GM23248 (cell line): ENCODE results near the gene MARCHF3. TPM values are rescaled to one million over a fixed set of nuclear protein-coding genes. Genes with fewer than 3 reads are reported as not detected.
"Not testable (repeated sequence)": the region's sequence is repeated elsewhere in the genome, so short reads cannot be mapped to it uniquely, and the experiment has no call there.

ENCODE experiments used
- DNase-seq: peaks from one replicate; pipeline ENCODE4 v3.0.0-alpha.2; 2015
- H2AFZ ChIP-seq: fragments of 200-600 bp; sonication (generic); 2 replicates; pipeline ENCODE4 v1.6.1; 2016; ENCODE audit warnings: antibody characterized with exemption
- H3F3A ChIP-seq: fragments of 200-600 bp; sonication (generic); 2 replicates; pipeline ENCODE4 v1.6.1; 2016; ENCODE audit warnings: mild to moderate bottlenecking, antibody characterized with exemption, mixed run types; ENCODE audit not compliant: insufficient read depth
- H3K27ac ChIP-seq: fragments of 200-600 bp; sonication (generic); 2 replicates; pipeline ENCODE4 v1.5.1; 2016; ENCODE audit warnings: mild to moderate bottlenecking
- H3K27me3 ChIP-seq: fragments of 200-600 bp; sonication (generic); replicated peaks from 2 replicates; pipeline ENCODE4 v1.6.1; 2016; ENCODE audit warnings: mild to moderate bottlenecking; ENCODE audit not compliant: insufficient read depth
- H3K36me3 ChIP-seq: fragments of 200-600 bp; sonication (generic); 2 replicates; pipeline ENCODE4 v1.6.1; 2016; ENCODE audit warnings: low read depth, mild to moderate bottlenecking
- H3K4me1 ChIP-seq: fragments of 200-600 bp; sonication (generic); 2 replicates; pipeline ENCODE4 v1.6.1; 2016; ENCODE audit warnings: mild to moderate bottlenecking; ENCODE audit not compliant: insufficient read depth
- H3K4me2 ChIP-seq: fragments of 200-600 bp; sonication (generic); one replicate; pipeline ENCODE4 v1.6.1; 2016; ENCODE audit warnings: mild to moderate bottlenecking; ENCODE audit not compliant: unreplicated experiment
- H3K4me3 ChIP-seq: fragments of 200-600 bp; sonication (generic); 2 replicates; pipeline ENCODE4 v1.5.1; 2016; ENCODE audit warnings: mild to moderate bottlenecking
- H3K79me2 ChIP-seq: fragments of 200-600 bp; sonication (generic); 2 replicates; pipeline ENCODE4 v1.6.1; 2016; ENCODE audit warnings: mild to moderate bottlenecking; ENCODE audit not compliant: insufficient read depth
- H3K9ac ChIP-seq: fragments of 200-600 bp; sonication (generic); 2 replicates; pipeline ENCODE4 v1.6.1; 2016; ENCODE audit warnings: mild to moderate bottlenecking
- H3K9me2 ChIP-seq: fragments of 200-600 bp; sonication (generic); 2 replicates; pipeline ENCODE4 v1.6.1; 2016; ENCODE audit warnings: mixed run types, mild to moderate bottlenecking, moderate library complexity; ENCODE audit not compliant: insufficient read depth
- H3K9me3 ChIP-seq: fragments of 200-600 bp; sonication (generic); one replicate; pipeline ENCODE4 v1.6.1; 2017; ENCODE audit warnings: low read depth
- H4K20me1 ChIP-seq: fragments of 200-600 bp; sonication (generic); 2 replicates; pipeline ENCODE4 v1.6.0; 2016; ENCODE audit not compliant: insufficient read depth
- EZH2 ChIP-seq: fragments of 200-600 bp; sonication (generic); IDR thresholded peaks from 2 replicates; pipeline ENCODE4 v1.6.1; 2018; ENCODE audit warnings: antibody characterized with exemption, mild to moderate bottlenecking; ENCODE audit not compliant: insufficient read depth, poor library complexity, severe bottlenecking
- EZH2phosphoT487 ChIP-seq: fragments of 200-600 bp; sonication (generic); IDR thresholded peaks from 2 replicates; pipeline ENCODE4 v1.6.1; 2018; ENCODE audit warnings: antibody characterized with exemption, moderate library complexity, mild to moderate bottlenecking, low read depth; ENCODE audit not compliant: insufficient read depth
- whole genome bisulfite sequencing, 2 experiments: methylation state at CpG; one replicate each; pipeline ENCODE4 v1.1.6; 2015 to 2017; ENCODE audit warnings: low lambda C conversion rate in 2 of 2, low coverage in 1 of 2; ENCODE audit errors: missing lambda C conversion rate in 2 of 2; 5-methylcytosine and 5-hydroxymethylcytosine counted together
- in situ Hi-C: fragments of 300-500 bp; cut with MboI; formaldehyde crosslinking; loops from 2 replicates; pipeline ENCODE4 v1.15.0; 2020
- polyA plus RNA-seq: library from polyadenylated mRNA; unstranded; fragments of >200 nt; fragmentation: Nextera tagmentation; extraction: Ambion mirVana; gene quantifications from 2 replicates; pipeline ENCODE4 v1.2.1, GENCODE V29; 2016
- total RNA-seq: library from RNA; depleted of rRNA; stranded (reverse); fragments of >200 nt; shearing (Covaris generic); gene quantifications from 2 replicates; pipeline ENCODE4 v1.2.3, GENCODE V29; 2014

The MARCHF3 gene
- total and polyA plus RNA-seq, 2 experiments from 2014 or later: 3.8 to 5.8 TPM

DNA sequence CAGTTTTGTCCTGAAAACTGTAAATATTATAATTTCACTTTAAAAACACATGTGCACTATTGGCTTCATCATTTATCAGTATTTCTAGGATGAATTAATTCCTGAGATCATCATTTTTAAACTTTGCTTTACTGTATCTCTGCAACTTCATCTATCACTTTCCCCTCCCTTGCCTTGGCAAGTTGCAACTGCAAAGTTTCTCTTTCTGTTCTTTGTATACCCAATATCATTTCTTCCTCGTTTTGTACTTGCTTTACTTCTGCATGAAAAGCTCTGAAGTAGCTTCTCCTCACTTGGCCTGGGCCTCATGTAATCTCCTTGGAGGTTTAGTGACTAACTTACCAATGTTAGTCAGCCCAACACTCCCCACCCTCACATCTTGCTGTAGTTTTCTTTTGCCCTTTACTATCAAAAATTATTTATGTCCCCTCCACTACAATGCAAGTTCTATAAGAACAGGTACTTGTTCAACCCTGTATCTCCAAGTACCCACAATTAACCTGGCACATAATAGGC lies 30.2 kb upstream of the MARCHF3 start:
- no peaks in the 10 kb centered on the region for H3F3A ChIP-seq
- no peak overlapping the region for H3K9ac ChIP-seq
- no peak overlapping the region for H3K27ac ChIP-seq
- in situ Hi-C loops: no loop called here
- no peak for TF ChIP-seq EZH2
- no peak for TF ChIP-seq EZH2phosphoT487
- no peaks in the 10 kb centered on the region for H3K9me2 ChIP-seq
- DNase-seq: peak; percentile 63
- WGBS, 2 experiments: 31 to 40% methylated on average over 1 of the region's 1 CpG
- H3K4me1 ChIP-seq: peaks cover 7% of the 10 kb centered on the region
- no peak overlapping the region for H3K4me2 ChIP-seq
- no peak overlapping the region for H2AFZ ChIP-seq
- no peak overlapping the region for H3K4me3 ChIP-seq
- no peaks in the 10 kb centered on the region for H3K79me2 ChIP-seq
- no peaks in the 10 kb centered on the region for H4K20me1 ChIP-seq
- no peaks in the 10 kb centered on the region for H3K36me3 ChIP-seq
- H3K27me3 ChIP-seq: no peaks in the 10 kb centered on the region
- no peaks in the 10 kb centered on the region for H3K9me3 ChIP-seq

DNA sequence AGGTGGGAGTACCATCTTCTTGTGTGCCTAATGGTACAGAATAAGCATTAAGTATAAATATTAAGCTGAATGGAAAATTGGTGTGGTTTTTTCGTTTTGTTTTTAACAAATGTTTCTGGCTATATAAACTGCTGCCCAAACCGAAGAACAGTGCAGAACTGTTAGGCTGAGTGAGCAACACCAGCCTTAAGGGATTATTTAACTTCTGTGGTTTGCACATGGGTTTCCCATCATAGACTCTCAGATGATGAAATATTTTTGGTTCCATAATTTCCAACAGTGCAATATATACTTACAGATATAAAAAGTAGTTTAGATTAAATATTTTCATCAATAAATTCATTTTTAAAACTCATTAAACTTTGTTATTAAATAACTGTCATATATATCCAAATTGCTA lies 26.5 kb upstream of the MARCHF3 start:
- in situ Hi-C loops: no loop called here
- no peak overlapping the region for H3K4me2 ChIP-seq

DNA sequence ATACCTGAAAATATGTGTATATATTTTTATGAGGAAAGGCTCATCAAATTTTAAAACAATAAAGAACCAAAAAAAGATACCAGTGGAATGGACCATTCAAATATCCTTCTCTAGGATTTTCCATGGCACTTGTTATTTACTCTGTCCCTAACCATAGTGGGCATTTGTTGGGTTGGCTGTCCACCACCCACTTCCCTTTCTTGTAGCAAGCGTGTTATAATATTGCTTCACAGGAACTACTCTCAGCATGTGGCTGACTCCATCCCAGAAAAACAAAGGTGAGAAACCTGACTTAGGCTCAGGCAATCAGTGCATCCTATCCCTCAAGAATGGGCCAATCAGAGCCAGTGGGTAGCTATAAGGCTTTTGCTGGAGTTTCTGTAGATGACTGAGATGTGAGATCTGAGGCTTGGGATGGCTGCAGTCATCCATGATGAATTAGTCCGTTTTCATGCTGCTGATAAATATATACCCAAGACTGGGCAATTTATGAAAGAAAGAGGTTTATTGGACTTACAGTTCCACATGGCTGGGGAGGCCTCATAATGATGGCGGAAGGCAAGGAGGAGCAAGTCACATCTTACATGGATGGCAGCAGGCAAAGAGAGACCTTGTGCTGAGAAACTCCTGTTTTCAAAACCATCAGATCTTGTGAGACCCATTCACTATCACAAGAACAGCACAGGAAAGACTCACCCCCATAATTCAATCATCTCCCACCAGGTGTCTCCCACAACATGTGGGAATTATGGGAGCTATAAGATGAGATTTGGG lies 25.7 kb upstream of the MARCHF3 start:
- no peak overlapping the region for H3K27ac ChIP-seq
- H3K79me2 ChIP-seq: no peaks in the 10 kb centered on the region
- 93 to 94% methylated on average over 3 of the region's 3 CpGs for WGBS, 2 experiments
- no peaks in the 10 kb centered on the region for H3K9me2 ChIP-seq
- TF ChIP-seq EZH2phosphoT487 (no peak), EZH2 (no peak)
- no peak for DNase-seq
- H3K4me1 ChIP-seq: peaks cover 7% of the 10 kb centered on the region
- no peaks in the 10 kb centered on the region for H3F3A ChIP-seq
- in situ Hi-C loops: no loop called here
- H3K4me3 ChIP-seq: no peak overlapping the region
- H3K9me3 ChIP-seq: no peaks in the 10 kb centered on the region
- H3K4me2 ChIP-seq: no peak overlapping the region
- H3K36me3 ChIP-seq: no peaks in the 10 kb centered on the region
- no peaks in the 10 kb centered on the region for H4K20me1 ChIP-seq
- no peaks in the 10 kb centered on the region for H3K27me3 ChIP-seq
- no peak overlapping the region for H3K9ac ChIP-seq
- no peak overlapping the region for H2AFZ ChIP-seq

More for the DNA sequence above, 26.5 kb upstream of the MARCHF3 start:
- H3K36me3 ChIP-seq: no peaks in the 10 kb centered on the region
- no peak overlapping the region for H3K27ac ChIP-seq
- no peak for TF ChIP-seq EZH2
- TF ChIP-seq EZH2phosphoT487: no peak
- peaks cover 7% of the 10 kb centered on the region for H3K4me1 ChIP-seq
- H3K4me3 ChIP-seq: no peak overlapping the region
- H4K20me1 ChIP-seq: no peaks in the 10 kb centered on the region
- H3K9me3 ChIP-seq: no peaks in the 10 kb centered on the region
- no peaks in the 10 kb centered on the region for H3K79me2 ChIP-seq
- H3K9me2 ChIP-seq: no peaks in the 10 kb centered on the region
- 68 to 71% methylated on average over 2 of the region's 2 CpGs for WGBS, 2 experiments
- no peak overlapping the region for H3K9ac ChIP-seq
- DNase-seq: no peak
- H3K27me3 ChIP-seq: no peaks in the 10 kb centered on the region
- H2AFZ ChIP-seq: no peak overlapping the region
- H3F3A ChIP-seq: no peaks in the 10 kb centered on the region

DNA sequence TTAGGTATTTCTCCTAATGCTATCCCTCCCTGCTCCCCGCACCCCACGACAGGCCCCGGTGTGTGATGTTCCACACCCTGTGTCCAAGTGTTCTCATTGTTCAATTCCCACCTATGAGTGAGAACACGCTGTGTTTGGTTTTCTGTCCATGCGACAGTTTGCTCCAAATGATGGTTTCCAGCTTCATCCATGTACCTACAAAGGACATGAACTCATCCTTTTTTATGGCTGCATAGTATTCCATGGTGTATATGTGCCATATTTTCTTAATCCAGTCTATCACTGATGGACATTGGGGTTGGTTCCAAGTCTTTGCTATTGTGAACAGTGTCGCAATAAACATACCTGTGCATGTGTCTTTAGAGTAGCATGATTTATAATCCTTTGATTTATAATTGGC lies 23.2 kb upstream of the MARCHF3 start:
- DNase-seq, H3F3A ChIP-seq, H2AFZ ChIP-seq, H3K4me2 ChIP-seq, H4K20me1 ChIP-seq, H3K9ac ChIP-seq, H3K27ac ChIP-seq, H3K36me3 ChIP-seq, H3K9me3 ChIP-seq, in situ Hi-C loops, H3K4me3 ChIP-seq, H3K9me2 ChIP-seq, H3K4me1 ChIP-seq, H3K27me3 ChIP-seq, H3K79me2 ChIP-seq: not testable (repeated sequence)
- 97 to 98% methylated on average over 6 of the region's 6 CpGs for WGBS, 2 experiments

DNA sequence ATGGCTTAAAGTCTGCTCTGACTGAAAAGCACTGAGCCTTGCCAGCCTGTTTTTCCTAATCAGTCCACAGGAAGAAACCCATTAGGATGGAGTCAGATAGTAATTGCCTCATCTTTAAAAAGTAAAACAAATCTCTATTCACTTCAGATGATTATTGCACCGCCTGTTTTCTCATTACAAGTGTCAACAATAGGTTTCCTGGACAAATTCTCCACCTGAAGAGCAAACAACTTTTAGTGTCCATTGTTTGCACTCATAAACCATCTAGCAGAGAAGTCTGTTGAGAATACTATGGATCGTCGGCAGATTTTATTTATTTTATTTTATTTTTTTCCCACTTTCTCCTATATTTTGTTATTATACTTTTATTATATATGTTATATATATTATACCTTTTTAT lies 22.7 kb upstream of the MARCHF3 start:
- Histone ChIP-seq H3K9me2 (no peaks in the 10 kb centered on the region; the same call in 1 of the 2 replicates), H3F3A (no peaks in the 10 kb centered on the region)

More for the DNA sequence above, 22.7 kb upstream of the MARCHF3 start:
- Histone ChIP-seq H3K4me1 (no peaks in the 10 kb centered on the region), H3K9ac (no peak overlapping the region), H3K4me2 (no peak overlapping the region), H2AFZ (no peak overlapping the region), H3K9me3 (no peaks in the 10 kb centered on the region), H4K20me1 (no peaks in the 10 kb centered on the region), H3K27ac (no peak overlapping the region), H3K79me2 (no peaks in the 10 kb centered on the region), H3K27me3 (no peaks in the 10 kb centered on the region), H3K4me3 (no peak overlapping the region), H3K36me3 (no peaks in the 10 kb centered on the region)
- no peak for DNase-seq
- in situ Hi-C loops: no loop called here
- TF ChIP-seq EZH2phosphoT487 (no peak), EZH2 (no peak)
- 92 to 98% methylated on average over 3 of the region's 3 CpGs for WGBS, 2 experiments
